Astrocyte (in vitro differentiated cells and primary cell): Measurements from ENCODE around the gene TAS1R1. TPM values are rescaled to one million over a fixed set of nuclear protein-coding genes. Genes with fewer than 3 reads are reported as not detected.

Experiments used
- DNase-seq: peaks from one replicate; pipeline ENCODE4 v3.0.0-alpha.2; 2010; ENCODE audit warnings: low read depth
- FAIRE-seq: peaks from 2 replicates; lab custom pipeline; 2011; peaks lifted over from hg19 to GRCh38; lab: Jason Lieb, UNC
- H2AFZ ChIP-seq: 2 replicates; pipeline ENCODE4 v1.6.0; 2012; ENCODE audit warnings: low read depth, low read length, inconsistent platforms
- H3K27ac ChIP-seq: 2 replicates; pipeline ENCODE4 v1.5.1; 2011; ENCODE audit warnings: low read depth, low read length, inconsistent platforms
- H3K27me3 ChIP-seq: 2 replicates; pipeline ENCODE4 v1.6.0; 2011; ENCODE audit warnings: low read length, inconsistent platforms; ENCODE audit not compliant: insufficient read depth
- H3K36me3 ChIP-seq: 2 replicates; pipeline ENCODE4 v1.5.1; 2011; ENCODE audit warnings: low read length, inconsistent platforms; ENCODE audit not compliant: insufficient read depth
- H3K4me1 ChIP-seq: 2 replicates; pipeline ENCODE4 v1.5.1; 2011; ENCODE audit warnings: low read length, inconsistent platforms; ENCODE audit not compliant: insufficient read depth
- H3K4me2 ChIP-seq: 2 replicates; pipeline ENCODE4 v1.6.0; 2012; ENCODE audit warnings: low read length, inconsistent platforms
- H3K4me3 ChIP-seq: 2 replicates; pipeline ENCODE4 v1.5.1; 2011; ENCODE audit warnings: low read depth, mild to moderate bottlenecking, low read length, inconsistent platforms; ENCODE audit not compliant: insufficient read depth
- H3K79me2 ChIP-seq: 2 replicates; pipeline ENCODE4 v1.6.0; 2012; ENCODE audit warnings: mild to moderate bottlenecking, low read length, inconsistent platforms; ENCODE audit not compliant: insufficient read depth
- H3K9ac ChIP-seq: 2 replicates; pipeline ENCODE4 v1.6.0; 2012; ENCODE audit warnings: mild to moderate bottlenecking, low read length, inconsistent platforms
- H3K9me3 ChIP-seq: 2 replicates; pipeline ENCODE4 v1.5.1; 2012; ENCODE audit warnings: low read depth, mild to moderate bottlenecking, low read length, inconsistent platforms; ENCODE audit not compliant: insufficient read depth
- H4K20me1 ChIP-seq: 2 replicates; pipeline ENCODE4 v1.6.0; 2012; ENCODE audit warnings: low read length, inconsistent platforms; ENCODE audit not compliant: insufficient read depth
- H3K27ac Mint-ChIP-seq: one replicate; pipeline ENCODE4 v1.8.0; 2021; ENCODE audit warnings: mild to moderate bottlenecking, mixed read lengths; ENCODE audit not compliant: unreplicated experiment
- H3K27me3 Mint-ChIP-seq: one replicate; pipeline ENCODE4 v1.8.0; 2021; ENCODE audit warnings: low read depth, mixed read lengths; ENCODE audit not compliant: unreplicated experiment
- H3K36me3 Mint-ChIP-seq: one replicate; pipeline ENCODE4 v1.8.0; 2021; ENCODE audit warnings: low read depth, mixed read lengths; ENCODE audit not compliant: unreplicated experiment
- H3K4me1 Mint-ChIP-seq: one replicate; pipeline ENCODE4 v1.8.0; 2021; ENCODE audit warnings: low read depth, mixed read lengths; ENCODE audit not compliant: unreplicated experiment
- H3K4me3 Mint-ChIP-seq: one replicate; pipeline ENCODE4 v1.8.0; 2021; ENCODE audit warnings: mild to moderate bottlenecking, moderate library complexity, mixed read lengths; ENCODE audit not compliant: unreplicated experiment
- H3K9me3 Mint-ChIP-seq: one replicate; pipeline ENCODE4 v1.8.0; 2021; ENCODE audit warnings: mild to moderate bottlenecking, mixed read lengths; ENCODE audit not compliant: unreplicated experiment
- EZH2 ChIP-seq: IDR thresholded peaks from 2 replicates; pipeline ENCODE4 v1.6.1; 2012; ENCODE audit warnings: mild to moderate bottlenecking, low read length, inconsistent platforms; ENCODE audit not compliant: insufficient read depth
- total RNA-seq: library from RNA; stranded (reverse); gene quantifications from 2 replicates; pipeline ENCODE4 v1.2.1, GENCODE V29; 2021
- TF ChIP-seq, protein P1 (sequence below): IDR thresholded peaks from 2 replicates; pipeline ENCODE4 v1.5.1; 2011; ENCODE audit warnings: low read depth, mild to moderate bottlenecking, inconsistent platforms, low read length, moderate library complexity; ENCODE audit not compliant: insufficient read depth

Gene TAS1R1
- total RNA-seq, 1 donor from 2014 or later = not detected

DNA sequence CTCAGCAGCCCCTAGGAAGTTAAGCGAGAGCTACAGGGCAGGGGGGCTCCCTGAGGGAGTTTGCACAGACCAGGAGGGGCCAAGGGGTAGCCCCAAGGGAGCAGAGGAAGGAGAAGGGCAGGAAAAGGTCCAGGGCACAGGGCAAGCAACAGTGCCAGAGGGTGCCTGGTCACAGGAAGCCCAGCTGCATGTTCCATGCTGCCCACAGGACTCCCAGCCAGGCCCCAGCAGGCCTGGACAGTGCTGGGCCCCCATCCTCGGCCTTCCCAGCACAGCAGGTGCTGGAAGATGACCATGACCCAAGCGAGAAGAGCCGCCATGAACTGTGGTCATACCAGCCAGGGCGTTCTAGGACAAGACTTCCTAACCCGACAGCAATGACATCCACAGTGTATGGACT, 36.5 kb downstream of the TAS1R1 start:
- peaks cover 62% of the 10 kb centered on the region for H3K79me2 ChIP-seq
- TF ChIP-seq, protein P1, sequence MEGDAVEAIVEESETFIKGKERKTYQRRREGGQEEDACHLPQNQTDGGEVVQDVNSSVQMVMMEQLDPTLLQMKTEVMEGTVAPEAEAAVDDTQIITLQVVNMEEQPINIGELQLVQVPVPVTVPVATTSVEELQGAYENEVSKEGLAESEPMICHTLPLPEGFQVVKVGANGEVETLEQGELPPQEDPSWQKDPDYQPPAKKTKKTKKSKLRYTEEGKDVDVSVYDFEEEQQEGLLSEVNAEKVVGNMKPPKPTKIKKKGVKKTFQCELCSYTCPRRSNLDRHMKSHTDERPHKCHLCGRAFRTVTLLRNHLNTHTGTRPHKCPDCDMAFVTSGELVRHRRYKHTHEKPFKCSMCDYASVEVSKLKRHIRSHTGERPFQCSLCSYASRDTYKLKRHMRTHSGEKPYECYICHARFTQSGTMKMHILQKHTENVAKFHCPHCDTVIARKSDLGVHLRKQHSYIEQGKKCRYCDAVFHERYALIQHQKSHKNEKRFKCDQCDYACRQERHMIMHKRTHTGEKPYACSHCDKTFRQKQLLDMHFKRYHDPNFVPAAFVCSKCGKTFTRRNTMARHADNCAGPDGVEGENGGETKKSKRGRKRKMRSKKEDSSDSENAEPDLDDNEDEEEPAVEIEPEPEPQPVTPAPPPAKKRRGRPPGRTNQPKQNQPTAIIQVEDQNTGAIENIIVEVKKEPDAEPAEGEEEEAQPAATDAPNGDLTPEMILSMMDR = no peak
- no peak for TF ChIP-seq EZH2
- no peaks in the 10 kb centered on the region for H3K27me3 ChIP-seq
- H3K4me1 Mint-ChIP-seq = peaks cover 2% of the 10 kb centered on the region
- H3K4me1 ChIP-seq = no peaks in the 10 kb centered on the region
- no peak overlapping the region for H3K4me3 Mint-ChIP-seq
- no peak for DNase-seq
- peaks cover 96% of the 10 kb centered on the region for H4K20me1 ChIP-seq
- no peaks in the 10 kb centered on the region for H3K9me3 Mint-ChIP-seq
- H2AFZ ChIP-seq = no peak overlapping the region
- no peak for FAIRE-seq
- no peak overlapping the region for H3K4me3 ChIP-seq
- no peak overlapping the region for H3K9ac ChIP-seq
- no peaks in the 10 kb centered on the region for H3K27me3 Mint-ChIP-seq
- H3K4me2 ChIP-seq = no peak overlapping the region
- no peak overlapping the region for H3K27ac ChIP-seq
- H3K9me3 ChIP-seq = no peaks in the 10 kb centered on the region
- no peak overlapping the region for H3K27ac Mint-ChIP-seq
- H3K36me3 ChIP-seq = peaks cover 39% of the 10 kb centered on the region
- H3K36me3 Mint-ChIP-seq = peaks cover 23% of the 10 kb centered on the region

GRCh38 chr1:6592441-6592840, 37.3 kb downstream of the TAS1R1 start:
- Mint-ChIP-seq H3K36me3 (peaks cover 24% of the 10 kb centered on the region), H3K4me1 (peaks cover 2% of the 10 kb centered on the region), H3K4me3 (no peak overlapping the region), H3K9me3 (no peaks in the 10 kb centered on the region), H3K27ac (no peak overlapping the region), H3K27me3 (no peaks in the 10 kb centered on the region)
- H3K9me3 ChIP-seq = no peaks in the 10 kb centered on the region
- H4K20me1 ChIP-seq = peaks cover 96% of the 10 kb centered on the region
- peaks cover 39% of the 10 kb centered on the region for H3K36me3 ChIP-seq
- H3K4me2 ChIP-seq = no peak overlapping the region
- no peak for TF ChIP-seq EZH2
- TF ChIP-seq, protein P1 = no peak
- H3K79me2 ChIP-seq = peaks cover 70% of the 10 kb centered on the region
- H3K27ac ChIP-seq = no peak overlapping the region
- H3K4me1 ChIP-seq = no peaks in the 10 kb centered on the region
- DNase-seq = no peak
- no peak for FAIRE-seq
- H3K9ac ChIP-seq = no peak overlapping the region
- no peaks in the 10 kb centered on the region for H3K27me3 ChIP-seq
- H2AFZ ChIP-seq = no peak overlapping the region
- H3K4me3 ChIP-seq = no peak overlapping the region

DNA sequence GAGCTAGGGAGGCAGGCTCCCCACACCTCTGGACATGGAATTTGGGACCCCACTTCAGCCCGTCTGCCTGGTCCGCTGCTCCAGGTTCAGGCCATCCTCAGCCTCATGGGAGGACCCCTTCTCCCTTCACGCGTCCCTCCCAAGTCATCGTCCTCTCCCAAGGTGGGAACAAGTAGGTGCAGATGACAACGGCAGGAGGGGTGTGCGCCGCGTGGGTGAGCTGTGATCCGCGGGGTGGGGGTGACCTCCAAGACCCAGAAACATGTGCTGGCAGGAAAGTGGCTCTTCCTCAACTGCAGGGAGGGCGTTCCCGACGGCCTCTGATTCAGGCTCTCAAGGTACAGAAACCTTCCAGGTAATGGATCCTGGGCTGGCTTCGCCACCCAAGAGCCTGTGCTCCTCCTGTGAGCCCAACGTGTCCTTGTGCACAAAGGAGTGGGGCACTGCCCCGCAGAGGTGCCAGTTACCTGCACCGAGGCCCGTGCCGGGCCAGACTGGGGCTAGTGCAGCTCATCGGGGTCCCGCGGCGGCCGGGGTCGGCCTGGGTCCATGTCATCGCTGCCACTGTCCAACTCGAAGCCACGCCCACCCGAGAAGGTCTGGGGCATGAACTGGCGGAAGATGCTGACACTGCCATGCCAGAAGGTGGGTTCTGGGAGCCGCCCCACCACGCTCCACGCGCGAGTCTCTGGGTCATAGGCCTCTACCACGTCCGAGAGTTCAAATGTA, 37.9 kb downstream of the TAS1R1 start:
- Histone ChIP-seq H3K9me3 (no peaks in the 10 kb centered on the region), H3K79me2 (peaks cover 75% of the 10 kb centered on the region), H3K4me3 (no peak overlapping the region), H3K27me3 (no peaks in the 10 kb centered on the region), H3K27ac (no peak overlapping the region), H2AFZ (no peak overlapping the region), H4K20me1 (peaks cover 96% of the 10 kb centered on the region), H3K4me2 (no peak overlapping the region), H3K36me3 (peaks cover 43% of the 10 kb centered on the region), H3K9ac (no peak overlapping the region), H3K4me1 (no peaks in the 10 kb centered on the region)
- FAIRE-seq = no peak
- Mint-ChIP-seq H3K9me3 (no peaks in the 10 kb centered on the region), H3K4me3 (no peak overlapping the region), H3K27ac (no peak overlapping the region), H3K36me3 (peaks cover 23% of the 10 kb centered on the region), H3K4me1 (peaks cover 2% of the 10 kb centered on the region), H3K27me3 (no peaks in the 10 kb centered on the region)
- no peak for DNase-seq
- no peak for TF ChIP-seq EZH2
- TF ChIP-seq, protein P1 = no peak
